Measurements from ENCODE around the gene CLIP4. TPM values are rescaled to one million over a fixed set of nuclear protein-coding genes. Genes with fewer than 3 reads are reported as not detected.

The CLIP4 gene
- polyA plus RNA-seq, 1 of the 3 experiments (the other 2 are of a cell fraction), result 12.7 TPM

- TF ChIP-seq ZBTB33 (IDR thresholded peaks at IDR 0.05; ENCODE audit: borderline replicate concordance, low read depth), result no peak
These were observed 76.6 kb downstream of the CLIP4 start (continued) for GRCh38 chr2:29191817-29192216.

GRCh38 chr2:29192526-29192925 lies 77.3 kb downstream of the CLIP4 start:
- Histone ChIP-seq H3K4me2 (no peak overlapping the region), H3K9me3 (no peaks in the 10 kb centered on the region), H3K4me3 (ENCODE audit: low read depth in 2 of 2, low read length in 1 of 2) (no peak overlapping the region), H2AFZ (ENCODE audit: low read depth) (no peak overlapping the region), H3F3A (replicated peaks; ENCODE audit: insufficient read depth) (no peaks in the 10 kb centered on the region), H4K20me1 (ENCODE audit: insufficient read depth) (no peaks in the 10 kb centered on the region), H3K9me2 (no peaks in the 10 kb centered on the region), H3K4me1 (ENCODE audit: control insufficient read depth in 1 of 2, insufficient read depth in 2 of 2, low read depth in 1 of 2, low read length in 1 of 2) (peaks cover 0 to 12% of the 10 kb centered on the region in 2 experiments; a peak in 2 of 4 replicates), H3K27me3 (ENCODE audit: insufficient read depth) (no peaks in the 10 kb centered on the region), H3K36me3 (replicated peaks in 1 of 2; ENCODE audit: control insufficient read depth in 1 of 2, insufficient read depth in 2 of 2, low read length in 1 of 2) (peaks cover 0 to 38% of the 10 kb centered on the region in 2 experiments), H3K79me2 (ENCODE audit: insufficient read depth) (no peaks in the 10 kb centered on the region), H3K9ac (no peak overlapping the region), H3K27ac (ENCODE audit: low read depth in 2 of 2, low read length in 1 of 2) (no peak overlapping the region)
- ChIA-PET POLR2A (no interaction called here), CTCF (interaction anchor here (1.7 to 4.3 kb wide), 2 partner anchors 9 to 234 kb away, joined by 5 to 21 read pairs; no protein-coding TSS in a partner anchor)
- TF ChIP-seq NRF1 (IDR thresholded peaks at IDR 0.05; ENCODE audit: low read depth, low read length), result no peak
- TF ChIP-seq USF2 (IDR thresholded peaks at IDR 0.05; ENCODE audit: borderline replicate concordance, low read depth, low read length), result no peak
- TF ChIP-seq REST (IDR thresholded peaks at IDR 0.05; ENCODE audit: low read depth, low read length), result no peak
- TF ChIP-seq PBX3 (IDR thresholded peaks at IDR 0.05), result no peak
- no peak for TF ChIP-seq FOSL2 (IDR thresholded peaks at IDR 0.05; ENCODE audit: borderline replicate concordance, low read depth)
- TF ChIP-seq FOXJ3 (CRISPR knock-in tag; IDR thresholded peaks at IDR 0.05), result no peak
- TF ChIP-seq SIN3A (IDR thresholded peaks at IDR 0.05; ENCODE audit: borderline replicate concordance, low read depth, low read length), result no peak
- no peak for TF ChIP-seq RCOR1 (IDR thresholded peaks at IDR 0.05; ENCODE audit: low read length)
- no peak for TF ChIP-seq TEAD4 (IDR thresholded peaks at IDR 0.05; ENCODE audit: borderline replicate concordance, insufficient read depth)
- no peak for TF ChIP-seq TAF1 (IDR thresholded peaks at IDR 0.05; ENCODE audit: borderline replicate concordance, low read depth, low read length)
- no peak for TF ChIP-seq CHD2 (IDR thresholded peaks at IDR 0.05; ENCODE audit: low read length, partially characterized antibody)
- no peak for TF ChIP-seq NFIC (IDR thresholded peaks at IDR 0.05; ENCODE audit: borderline replicate concordance)
- TF ChIP-seq SMC3 (IDR thresholded peaks at IDR 0.05; ENCODE audit: low read depth, low read length), result no peak
- TF ChIP-seq JUND (IDR thresholded peaks at IDR 0.05), result no peak
- TF ChIP-seq IRF3 (IDR thresholded peaks at IDR 0.05; ENCODE audit: low read depth, low read length), result no peak
- no peak for DNase-seq
- WGBS (ENCODE audit: low lambda C conversion rate), result 79% methylated on average over 3 of the region's 3 CpGs

Data from SK-N-SH (cell line).